Effector CD8-positive, alpha-beta T cell (primary cell): ENCODE measurements around the gene KCNAB2.

Source experiments
- DNase-seq: peaks from one replicate; lab custom pipeline; 2025; lab: John Stamatoyannopoulos, UW

KCNAB2 gene

GRCh38 chr1:6097117-6097595 lies 51.5 kb downstream of the KCNAB2 start:
- no peak for DNase-seq

DNA sequence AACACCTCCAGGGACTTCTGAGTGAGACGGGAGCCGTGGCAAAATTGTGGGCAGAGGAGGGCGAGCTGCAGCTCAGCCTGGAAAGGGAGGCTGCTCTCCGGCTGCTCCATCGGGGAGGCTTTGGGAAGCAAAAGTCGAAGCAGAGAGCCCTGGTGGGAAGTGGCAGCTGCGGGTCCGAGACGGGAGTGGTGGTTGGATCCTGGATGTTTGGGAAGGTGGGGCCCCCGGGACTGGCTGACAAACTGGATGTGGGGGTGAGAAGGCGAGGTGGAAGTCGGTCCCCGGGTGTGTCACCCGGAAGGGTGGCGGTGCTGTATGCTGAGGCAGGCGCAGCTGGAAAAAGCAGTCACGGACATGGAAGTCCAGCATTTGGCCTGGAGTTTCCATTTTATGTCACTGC lies 52.1 kb downstream of the KCNAB2 start:
- no peak for DNase-seq

- DNase-seq = no peak
Observed at GRCh38 chr1:6098303-6099215, 52.9 kb downstream of the KCNAB2 start.

GRCh38 chr1:6099297-6099696 lies 53.6 kb downstream of the KCNAB2 start:
- no peak for DNase-seq

- DNase-seq = no peak
Observed at GRCh38 chr1:6099787-6100765, 54.4 kb downstream of the KCNAB2 start.

DNA sequence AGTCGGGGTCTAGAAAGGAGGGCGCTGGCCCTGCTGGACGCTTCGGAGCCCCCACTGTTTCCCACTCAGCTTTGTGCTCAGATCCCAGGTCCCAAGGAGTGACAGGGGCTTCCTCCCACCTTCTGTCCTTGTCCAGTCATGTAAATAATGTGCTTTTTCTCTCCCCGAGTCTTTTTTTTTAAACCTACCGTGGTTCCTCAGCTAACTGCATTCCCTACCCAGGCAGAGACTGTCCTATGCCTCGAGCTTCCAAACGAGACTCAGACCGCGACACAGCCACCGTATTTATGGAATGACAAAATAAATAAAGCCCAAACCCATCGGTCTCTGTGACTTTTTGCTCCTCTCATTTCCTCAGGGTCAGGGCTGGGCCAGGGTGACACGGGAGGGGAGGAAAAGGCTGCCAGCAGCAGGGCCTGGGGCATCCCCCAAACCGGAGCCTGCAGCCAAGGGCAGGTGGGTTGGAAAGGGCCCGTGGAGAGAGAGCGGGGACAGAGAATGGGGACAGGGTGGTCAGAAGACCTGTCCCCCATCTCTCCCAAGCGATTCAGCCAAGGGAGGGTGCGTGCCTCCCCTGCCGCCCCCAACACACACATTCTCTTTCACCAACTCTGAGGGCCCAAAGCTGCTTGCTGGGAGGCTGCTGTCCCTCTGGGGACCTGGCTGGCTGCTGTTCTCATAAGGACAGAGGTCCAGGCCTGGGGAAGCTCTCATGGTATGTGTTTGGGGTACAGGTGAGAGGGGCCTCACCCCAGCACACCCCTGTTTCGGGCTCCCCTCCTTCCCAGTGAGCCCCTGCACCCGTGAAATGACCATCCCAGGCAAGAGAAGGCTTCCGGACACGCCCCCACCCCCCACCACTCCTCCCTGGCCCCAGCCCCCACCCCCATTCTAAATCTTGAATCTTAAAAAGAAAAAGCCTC lies 55.4 kb downstream of the KCNAB2 start:
- no peak for DNase-seq

GRCh38 chr1:6101826-6102531 lies 56.3 kb downstream of the KCNAB2 start:
- DNase-seq = no peak

GRCh38 chr1:6102532-6102845 lies 56.8 kb downstream of the KCNAB2 start:
- DNase-seq = no peak

- DNase-seq = no peak
Observed at GRCh38 chr1:6103111-6103853, 57.6 kb downstream of the KCNAB2 start.

DNA sequence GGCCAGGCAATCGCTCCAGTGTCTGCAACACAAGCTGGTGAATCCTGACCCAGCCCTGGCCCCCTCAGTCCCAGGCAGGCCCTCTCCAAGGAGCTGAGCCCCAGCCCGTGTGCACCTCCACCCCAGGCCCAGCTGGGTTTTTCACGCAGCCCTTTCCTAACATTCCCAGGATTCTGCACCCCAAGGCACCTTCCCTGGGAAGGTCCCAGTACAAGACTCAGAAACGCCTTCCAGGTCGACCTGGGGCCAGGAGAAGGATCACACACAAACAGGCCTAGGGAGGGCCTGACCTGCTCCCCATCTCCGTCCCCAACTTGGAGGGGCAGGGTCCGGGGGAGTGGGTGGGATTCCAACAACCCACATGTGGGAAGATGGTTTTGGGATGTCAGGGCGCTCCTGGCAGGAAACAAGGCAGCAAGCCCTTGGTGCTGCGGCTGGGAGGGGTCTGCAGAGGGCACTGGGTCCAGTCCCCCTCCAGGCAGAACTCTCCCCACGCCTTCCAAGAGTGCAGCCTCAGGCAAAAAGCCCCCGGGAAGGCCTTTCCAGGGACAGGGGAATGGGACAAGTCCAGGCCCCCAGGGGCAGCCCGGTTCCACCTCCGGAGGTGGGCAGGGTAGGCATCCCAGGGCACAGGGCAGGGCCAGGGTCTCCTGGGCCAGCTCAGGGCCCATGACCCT lies 58.3 kb downstream of the KCNAB2 start:
- DNase-seq = no peak

- DNase-seq = no peak
Observed at GRCh38 chr1:6104631-6105030, 58.9 kb downstream of the KCNAB2 start.

- DNase-seq = no peak
Observed at GRCh38 chr1:6105218-6105679, 59.6 kb downstream of the KCNAB2 start.

GRCh38 chr1:6105763-6106162 lies 60.1 kb downstream of the KCNAB2 start:
- DNase-seq = no peak

- DNase-seq = no peak
Observed at GRCh38 chr1:6106321-6106731, 60.6 kb downstream of the KCNAB2 start.

GRCh38 chr1:6106977-6107376 lies 61.3 kb downstream of the KCNAB2 start:
- DNase-seq = no peak

GRCh38 chr1:6107409-6108356 lies 62.0 kb downstream of the KCNAB2 start:
- DNase-seq = no peak

- no peak for DNase-seq
Observed at GRCh38 chr1:6108476-6108875, 62.8 kb downstream of the KCNAB2 start.

GRCh38 chr1:6108937-6109614 lies 63.4 kb downstream of the KCNAB2 start:
- no peak for DNase-seq
